SK-N-SH (cell line): Measurements from ENCODE around the gene COPE. TPM values are rescaled to one million over a fixed set of nuclear protein-coding genes. Genes with fewer than 3 reads are reported as not detected.

ENCODE experiments used
- CTCF ChIA-PET: fragments of 300-600, 350-600 bp; formaldehyde crosslinking; extraction: SDS; loops from one replicate; lab custom pipeline; 2021; lab: Yijun Ruan, JAX
- POLR2A ChIA-PET: fragments of 350-600 bp; sonication (Branson Sonifier 250); formaldehyde crosslinking; extraction: SDS; loops from one replicate; lab custom pipeline; 2020; ENCODE audit warnings: antibody characterized with exemption, inconsistent platforms; lab: Yijun Ruan, JAX
- DNase-seq: peaks from one replicate; pipeline ENCODE4 v3.0.0; 2012
- H2AFZ ChIP-seq: fragments of 200-600 bp; sonication (generic); 2 replicates; pipeline ENCODE4 v1.8.1; 2016; ENCODE audit warnings: antibody characterized with exemption, mild to moderate bottlenecking, low read depth
- H3F3A ChIP-seq: fragments of 200-600 bp; sonication (generic); replicated peaks from 2 replicates; pipeline ENCODE3; 2016; ENCODE audit warnings: antibody characterized with exemption, mild to moderate bottlenecking; ENCODE audit not compliant: insufficient read depth
- H3K27ac ChIP-seq, 2 experiments: fragments of 200-500 bp in 1 of 2; fragments of 200-600 bp in 1 of 2; sonication (Bioruptor generic) in 1 of 2; sonication (generic), shearing (Covaris generic) in 1 of 2; 2 replicates each; pipeline versions ENCODE4 v1.5.1 to v1.6.1; 2014 to 2016; ENCODE audit warnings: low read depth in 2 of 2, inconsistent platforms in 1 of 2, low read length in 1 of 2, mild to moderate bottlenecking in 1 of 2, mixed read lengths in 1 of 2
- H3K27me3 ChIP-seq: fragments of 200-600 bp; sonication (generic), shearing (Covaris generic); 2 replicates; pipeline ENCODE4 v1.6.1; 2016; ENCODE audit warnings: mixed run types; ENCODE audit not compliant: insufficient read depth
- H3K36me3 ChIP-seq, 2 experiments: fragments of 200-500 bp in 1 of 2; fragments of 200-600 bp in 1 of 2; sonication (Bioruptor generic) in 1 of 2; sonication (generic) in 1 of 2; replicated peaks in 1 of 2; 2 replicates each; pipeline versions ENCODE3 to v1.5.1; 2014 to 2016; ENCODE audit warnings: low read length in 1 of 2, mild to moderate bottlenecking in 1 of 2; ENCODE audit not compliant: insufficient read depth in 2 of 2, control insufficient read depth in 1 of 2
- H3K4me1 ChIP-seq, 2 experiments: fragments of 200-500 bp in 1 of 2; fragments of 200-600 bp in 1 of 2; sonication (Bioruptor generic) in 1 of 2; sonication (generic), shearing (Covaris generic) in 1 of 2; 2 replicates each; pipeline versions ENCODE4 v1.5.1 to v1.6.1; 2014 to 2016; ENCODE audit warnings: low read depth in 1 of 2, low read length in 1 of 2, mixed run types in 1 of 2; ENCODE audit not compliant: insufficient read depth in 2 of 2, control insufficient read depth in 1 of 2
- H3K4me2 ChIP-seq: fragments of 200-600 bp; sonication (generic), shearing (Covaris generic); 2 replicates; pipeline ENCODE4 v1.6.1; 2017; ENCODE audit warnings: mixed run types
- H3K4me3 ChIP-seq, 2 experiments: fragments of 200-500 bp in 1 of 2; fragments of 200-600 bp in 1 of 2; sonication (Bioruptor generic) in 1 of 2; sonication (generic), shearing (Covaris generic) in 1 of 2; 2 replicates each; pipeline versions ENCODE4 v1.5.1 to v1.8.1; 2014 to 2016; ENCODE audit warnings: low read depth in 2 of 2, inconsistent platforms in 1 of 2, low read length in 1 of 2, mild to moderate bottlenecking in 1 of 2, mixed read lengths in 1 of 2, moderate library complexity in 1 of 2
- H3K79me2 ChIP-seq: fragments of 200-600 bp; sonication (generic); 2 replicates; pipeline ENCODE4 v1.8.1; 2017; ENCODE audit warnings: mild to moderate bottlenecking; ENCODE audit not compliant: insufficient read depth
- H3K9ac ChIP-seq: fragments of 200-600 bp; sonication (generic); 2 replicates; pipeline ENCODE4 v1.6.1; 2017; ENCODE audit warnings: mixed run types
- H3K9me2 ChIP-seq: fragments of 200-600 bp; sonication (generic); 2 replicates; pipeline ENCODE4 v1.6.1; 2017; ENCODE audit warnings: mixed run types
- H3K9me3 ChIP-seq: fragments of 200-600 bp; sonication (generic); 2 replicates; pipeline ENCODE4 v1.6.1; 2017; ENCODE audit warnings: mixed run types, mild to moderate bottlenecking, moderate library complexity
- H4K20me1 ChIP-seq: fragments of 200-600 bp; sonication (generic); 2 replicates; pipeline ENCODE4 v1.6.1; 2017; ENCODE audit warnings: mild to moderate bottlenecking, mixed run types; ENCODE audit not compliant: insufficient read depth
- EP300 ChIP-seq, 2 experiments: IDR thresholded peaks; 2 replicates each; pipeline versions ENCODE4 v1.4.0 to v1.6.1; 2012; ENCODE audit warnings: borderline replicate concordance in 1 of 2, low read depth in 1 of 2, low read length in 1 of 2
- FOSL2 ChIP-seq: IDR thresholded peaks from 2 replicates; pipeline ENCODE4 v1.4.0; 2012; ENCODE audit warnings: low read depth, mild to moderate bottlenecking, moderate library complexity, borderline replicate concordance
- FOXJ3 ChIP-seq: sonication (generic); formaldehyde crosslinking; IDR thresholded peaks from 2 replicates; pipeline ENCODE4 v1.5.1; 2020; ENCODE audit warnings: mild to moderate bottlenecking, missing genetic modification reagents
- IRF3 ChIP-seq: fragments of 150-350 bp; IDR thresholded peaks from 2 replicates; pipeline ENCODE4 v1.6.1; 2016; ENCODE audit warnings: mild to moderate bottlenecking, low read depth, low read length
- MEF2A ChIP-seq: IDR thresholded peaks from 2 replicates; pipeline ENCODE4 v1.4.0; 2012; ENCODE audit warnings: low read depth, borderline replicate concordance
- MXI1 ChIP-seq: IDR thresholded peaks from 2 replicates; pipeline ENCODE4 v1.6.1; 2012; ENCODE audit warnings: mild to moderate bottlenecking, low read depth, low read length, improper control_type of control experiment
- RAD21 ChIP-seq: IDR thresholded peaks from 2 replicates; pipeline ENCODE4 v1.6.1; 2012; ENCODE audit warnings: mild to moderate bottlenecking, low read length
- SIN3A ChIP-seq: IDR thresholded peaks from 2 replicates; pipeline ENCODE4 v1.6.1; 2012; ENCODE audit warnings: low read depth, mild to moderate bottlenecking, low read length, moderate library complexity, borderline replicate concordance
- SMC3 ChIP-seq: IDR thresholded peaks from 2 replicates; pipeline ENCODE4 v1.6.1; 2012; ENCODE audit warnings: low read depth, low read length, improper control_type of control experiment
- TAF1 ChIP-seq: IDR thresholded peaks from 2 replicates; pipeline ENCODE4 v1.6.1; 2012; ENCODE audit warnings: low read depth, mild to moderate bottlenecking, low read length, moderate library complexity, borderline replicate concordance
- YY1 ChIP-seq: IDR thresholded peaks from 2 replicates; pipeline ENCODE4 v1.4.0; 2012; ENCODE audit warnings: low read depth, mild to moderate bottlenecking
- WGBS: methylation state at CpG from one replicate; pipeline ENCODE4 v1.1.6; 2017; ENCODE audit warnings: low lambda C conversion rate; 5-methylcytosine and 5-hydroxymethylcytosine counted together
- polyA plus RNA-seq, 3 experiments: library from polyadenylated mRNA; depleted of rRNA; stranded (reverse); fragments of >200 nt; gene quantifications; 2 replicates each; pipeline ENCODE4 v1.2.3, GENCODE V29; 2012
- TF ChIP-seq, protein P1 (sequence below): IDR thresholded peaks from 2 replicates; pipeline ENCODE4 v1.6.1; 2012; ENCODE audit warnings: mild to moderate bottlenecking, low read depth, low read length, moderate library complexity

Gene COPE
- polyA plus RNA-seq, 1 of the 3 experiments (the other 2 are of a cell fraction): 450 TPM

DNA sequence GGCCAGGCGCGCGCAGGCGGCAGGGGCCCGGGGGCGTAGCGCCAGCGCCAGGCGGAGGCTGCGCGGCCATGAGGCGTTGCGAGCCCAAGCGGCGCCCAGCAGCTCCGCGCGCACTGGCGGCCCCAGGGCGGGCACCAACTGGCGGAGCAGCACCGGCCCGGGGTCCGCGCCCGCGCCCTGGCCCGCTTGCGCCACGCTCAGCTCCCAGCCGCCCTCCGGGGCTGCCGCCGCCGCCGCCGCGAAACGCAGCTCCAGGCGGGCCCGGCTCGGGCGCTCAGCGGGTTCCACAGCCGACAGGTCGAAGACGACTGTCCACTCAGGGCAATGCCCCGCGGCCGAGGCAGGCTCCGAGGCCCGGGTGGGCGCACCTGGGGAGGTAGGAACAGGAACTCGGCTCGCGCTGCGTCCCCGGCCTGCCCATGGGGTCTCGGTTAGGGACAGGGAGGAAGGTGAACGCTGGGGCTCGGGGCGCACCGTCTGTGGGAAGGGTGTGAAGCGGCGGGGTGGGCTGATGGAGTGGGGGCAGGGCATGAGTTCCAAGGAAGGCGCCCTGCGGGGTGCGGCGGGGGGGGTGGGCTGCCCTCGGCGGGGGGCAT, 50.1 kb downstream of the COPE start:
- H3K4me3 ChIP-seq: no peak overlapping the region
- no peaks in the 10 kb centered on the region for H3K4me1 ChIP-seq
- TF ChIP-seq IRF3 (no peak), TAF1 (no peak), MXI1 (no peak), EP300 (IDR thresholded peaks at IDR 0.05; ENCODE audit: borderline replicate concordance in 1 of 2, low read depth in 1 of 2, low read length in 1 of 2) (no peak), FOXJ3 (no peak), RAD21 (no peak), SMC3 (no peak), FOSL2 (no peak), SIN3A (no peak), YY1 (no peak), MEF2A (no peak)
- TF ChIP-seq, protein P1, sequence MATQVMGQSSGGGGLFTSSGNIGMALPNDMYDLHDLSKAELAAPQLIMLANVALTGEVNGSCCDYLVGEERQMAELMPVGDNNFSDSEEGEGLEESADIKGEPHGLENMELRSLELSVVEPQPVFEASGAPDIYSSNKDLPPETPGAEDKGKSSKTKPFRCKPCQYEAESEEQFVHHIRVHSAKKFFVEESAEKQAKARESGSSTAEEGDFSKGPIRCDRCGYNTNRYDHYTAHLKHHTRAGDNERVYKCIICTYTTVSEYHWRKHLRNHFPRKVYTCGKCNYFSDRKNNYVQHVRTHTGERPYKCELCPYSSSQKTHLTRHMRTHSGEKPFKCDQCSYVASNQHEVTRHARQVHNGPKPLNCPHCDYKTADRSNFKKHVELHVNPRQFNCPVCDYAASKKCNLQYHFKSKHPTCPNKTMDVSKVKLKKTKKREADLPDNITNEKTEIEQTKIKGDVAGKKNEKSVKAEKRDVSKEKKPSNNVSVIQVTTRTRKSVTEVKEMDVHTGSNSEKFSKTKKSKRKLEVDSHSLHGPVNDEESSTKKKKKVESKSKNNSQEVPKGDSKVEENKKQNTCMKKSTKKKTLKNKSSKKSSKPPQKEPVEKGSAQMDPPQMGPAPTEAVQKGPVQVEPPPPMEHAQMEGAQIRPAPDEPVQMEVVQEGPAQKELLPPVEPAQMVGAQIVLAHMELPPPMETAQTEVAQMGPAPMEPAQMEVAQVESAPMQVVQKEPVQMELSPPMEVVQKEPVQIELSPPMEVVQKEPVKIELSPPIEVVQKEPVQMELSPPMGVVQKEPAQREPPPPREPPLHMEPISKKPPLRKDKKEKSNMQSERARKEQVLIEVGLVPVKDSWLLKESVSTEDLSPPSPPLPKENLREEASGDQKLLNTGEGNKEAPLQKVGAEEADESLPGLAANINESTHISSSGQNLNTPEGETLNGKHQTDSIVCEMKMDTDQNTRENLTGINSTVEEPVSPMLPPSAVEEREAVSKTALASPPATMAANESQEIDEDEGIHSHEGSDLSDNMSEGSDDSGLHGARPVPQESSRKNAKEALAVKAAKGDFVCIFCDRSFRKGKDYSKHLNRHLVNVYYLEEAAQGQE: no peak
- TF ChIP-seq, all 33 proteins: peak for 0
- H3K9me2 ChIP-seq: no peaks in the 10 kb centered on the region
- H3F3A ChIP-seq: peaks cover 15% of the 10 kb centered on the region
- H4K20me1 ChIP-seq: no peaks in the 10 kb centered on the region
- DNase-seq: peak; percentile 47
- H3K27me3 ChIP-seq: no peaks in the 10 kb centered on the region
- no peaks in the 10 kb centered on the region for H3K79me2 ChIP-seq
- H3K36me3 ChIP-seq: peaks cover 10 to 33% of the 10 kb centered on the region in 2 experiments
- H3K9me3 ChIP-seq: no peaks in the 10 kb centered on the region
- WGBS: 98% methylated on average over 23 of the region's 71 CpGs
- CTCF ChIA-PET: interaction anchor here (1.4 to 1.8 kb wide), 2 partner anchors 18 to 21 kb away, joined by 5 to 7 read pairs; no protein-coding TSS in a partner anchor
- H3K4me2 ChIP-seq: no peak overlapping the region
- no peak overlapping the region for H3K9ac ChIP-seq
- H3K27ac ChIP-seq: no peak overlapping the region
- no peak overlapping the region for H2AFZ ChIP-seq
- POLR2A ChIA-PET: no interaction called here
